GM12878 (cell line): ENCODE data around the gene SIX1. TPM values are rescaled to one million over a fixed set of nuclear protein-coding genes. Genes with fewer than 3 reads are reported as not detected.
A peak's percentile ranks its signal among the peaks of the same experiment; 100 is the strongest.

Experiments
- ATAC-seq: fragments of 200-7000 bp; cut with Tn5 transposase; 3 replicates; pipeline ENCODE4 v1.9.1; 2020; ENCODE audit warnings: mild to moderate bottlenecking, moderate library complexity
- BruUV-seq: library from RNA; stranded (reverse); fragments of 400-500 nt; replicated peaks from 2 replicates; lab custom pipeline; 2021; lab: Mats Ljungman, UMichigan
- CTCF ChIA-PET: fragments of 300-600 bp; sonication (Branson Sonifier 250); formaldehyde crosslinking; extraction: SDS; loops from one replicate; lab custom pipeline; 2021; ENCODE audit warnings: inconsistent platforms; lab: Yijun Ruan, JAX
- POLR2A ChIA-PET: fragments of 350-600 bp; formaldehyde crosslinking; extraction: SDS; loops from one replicate; lab custom pipeline; 2021; ENCODE audit warnings: inconsistent platforms; lab: Charles Lee
- RAD21 ChIA-PET: fragments of 300-600 bp; sonication (Branson Sonifier 250); formaldehyde crosslinking; loops from one replicate; lab custom pipeline; 2023; ENCODE audit warnings: antibody characterized with exemption; ENCODE audit not compliant: unreplicated experiment; lab: Charles Lee
- SMC1A ChIA-PET: fragments of 300-600 bp; sonication (Branson Sonifier 250); formaldehyde crosslinking; loops from one replicate; lab custom pipeline; 2023; ENCODE audit not compliant: unreplicated experiment, uncharacterized antibody; lab: Charles Lee
- DNase-seq: peaks from one replicate; pipeline ENCODE4 v3.0.0-alpha.2; 2011; ENCODE audit warnings: low read depth, low spot score
- FAIRE-seq: peaks from 3 replicates; lab custom pipeline; 2011; peaks lifted over from hg19 to GRCh38; lab: Jason Lieb, UNC
- H2AFZ ChIP-seq: 2 replicates; pipeline ENCODE4 v1.6.0; 2011; ENCODE audit warnings: low read depth, low read length, control low read depth; ENCODE audit not compliant: control insufficient read depth
- H3K27ac ChIP-seq: 2 replicates; pipeline ENCODE4 v1.5.1; 2011; ENCODE audit warnings: control low read depth; ENCODE audit not compliant: control insufficient read depth, insufficient read depth
- H3K27me3 ChIP-seq, 2 experiments: replicated peaks in 1 of 2; 2 replicates each; pipeline versions ENCODE4 v1.6.0 to v1.6.1; 2011; ENCODE audit warnings: low read length in 1 of 2; ENCODE audit not compliant: control insufficient read depth in 2 of 2, insufficient read depth in 2 of 2
- H3K36me3 ChIP-seq, 2 experiments: 2 replicates each; pipeline ENCODE4 v1.5.1; 2011; ENCODE audit warnings: low read length in 1 of 2; ENCODE audit not compliant: control insufficient read depth in 2 of 2, insufficient read depth in 2 of 2
- H3K4me1 ChIP-seq: 2 replicates; pipeline ENCODE4 v1.6.1; 2011; ENCODE audit warnings: mild to moderate bottlenecking, low read length, moderate library complexity, mixed read lengths; ENCODE audit not compliant: control insufficient read depth, insufficient read depth
- H3K4me2 ChIP-seq: 2 replicates; pipeline ENCODE4 v1.6.0; 2011; ENCODE audit warnings: control low read depth; ENCODE audit not compliant: control insufficient read depth, insufficient read depth
- H3K4me3 ChIP-seq: fragments of 200-600 bp; sonication (generic); 2 replicates; pipeline ENCODE4 v1.5.1; 2016
- H3K79me2 ChIP-seq: 2 replicates; pipeline ENCODE4 v1.6.0; 2011; ENCODE audit warnings: low read length; ENCODE audit not compliant: control insufficient read depth, insufficient read depth
- H3K9ac ChIP-seq: 2 replicates; pipeline ENCODE4 v1.8.0; 2011; ENCODE audit warnings: low read length, control low read depth, mixed read lengths; ENCODE audit not compliant: control insufficient read depth, insufficient read depth
- H3K9me3 ChIP-seq: replicated peaks from 3 replicates; pipeline ENCODE4 v1.5.1; 2011; ENCODE audit warnings: mild to moderate bottlenecking, low read length; ENCODE audit not compliant: control insufficient read depth, insufficient read depth
- H4K20me1 ChIP-seq: 2 replicates; pipeline ENCODE4 v1.6.0; 2011; ENCODE audit not compliant: control insufficient read depth, insufficient read depth
- BACH1 ChIP-seq: fragments of 450-650 bp; IDR thresholded peaks from 2 replicates; pipeline ENCODE4 v1.6.1; 2017; ENCODE audit warnings: mild to moderate bottlenecking, borderline replicate concordance
- BRCA1 ChIP-seq: IDR thresholded peaks from 2 replicates; pipeline ENCODE4 v1.6.1; 2011; ENCODE audit warnings: low read depth, low read length, improper control_type of control experiment
- E2F4 ChIP-seq: IDR thresholded peaks from 2 replicates; pipeline ENCODE4 v1.6.1; 2012; ENCODE audit warnings: low read depth, low read length, improper control_type of control experiment
- EGR1 ChIP-seq, 2 experiments: IDR thresholded peaks; 1 replicate in 1 of 2; 2 replicates in 1 of 2; pipeline ENCODE4 v1.6.1; 2011 to 2012; ENCODE audit warnings: low read depth in 2 of 2, low read length in 2 of 2, borderline replicate concordance in 1 of 2, mild to moderate bottlenecking in 1 of 2, moderate library complexity in 1 of 2
- IRF4 ChIP-seq: IDR thresholded peaks from 2 replicates; pipeline ENCODE4 v1.6.1; 2011; ENCODE audit warnings: low read depth, low read length
- JUNB ChIP-seq: IDR thresholded peaks from 2 replicates; pipeline ENCODE4 v1.6.1; 2016; ENCODE audit warnings: antibody characterized with exemption, mild to moderate bottlenecking
- RUNX3 ChIP-seq: IDR thresholded peaks from 2 replicates; pipeline ENCODE4 v1.6.1; 2012; ENCODE audit warnings: low read length, inconsistent platforms
- TCF12 ChIP-seq: IDR thresholded peaks from 2 replicates; pipeline ENCODE4 v1.6.1; 2011; ENCODE audit warnings: low read depth, mild to moderate bottlenecking, low read length
- WGBS: methylation state at CpG from one replicate; pipeline ENCODE4 v1.1.6; 2016; ENCODE audit warnings: low lambda C conversion rate; ENCODE audit not compliant: insufficient replicate concordance, insufficient coverage; ENCODE audit errors: missing lambda C conversion rate; 5-methylcytosine and 5-hydroxymethylcytosine counted together
- in situ Hi-C: fragments of 300-500 bp; cut with MboI; formaldehyde crosslinking; loops from 9 replicates; pipeline ENCODE4 v1.14.3; 2018; ENCODE audit warnings: mixed read lengths
- intact Hi-C: fragments of 100-400 bp; cut with micrococcal nuclease; formaldehyde crosslinking; loops from one replicate; pipeline ENCODE4 v1.14.2; 2022; ENCODE audit not compliant: unreplicated experiment
- polyA plus RNA-seq, 11 experiments: library from polyadenylated mRNA; depleted of rRNA in 4 of 11; unstranded in 6 of 11; stranded (reverse) in 5 of 11; fragments of >200 nt; fragmentation: Nextera tagmentation in 4 of 11; fragmentation: Illumina TruSeq in 1 of 11; extraction: Ambion mirVana in 4 of 11; extraction: Trizol in 1 of 11; gene quantifications; 1 replicate in 1 of 11; 2 replicates in 10 of 11; pipeline versions ENCODE4 v1.2.1 to v1.2.3, GENCODE V29; 2011 to 2016; ENCODE audit warnings: inconsistent platforms in 2 of 11, missing spikeins in 2 of 11, low read depth in 1 of 11
- total RNA-seq, 4 experiments: library from RNA; depleted of rRNA in 3 of 4; stranded (reverse); fragments of >200 nt in 3 of 4; fragmentation: Illumina TruSeq in 1 of 4; extraction: Trizol in 1 of 4; gene quantifications; 2 replicates each; pipeline versions ENCODE4 v1.2.1 to v1.2.3, GENCODE V29; 2013 to 2021
- TF ChIP-seq, protein P1 (sequence below): fragments of 450-650 bp; IDR thresholded peaks from 2 replicates; pipeline ENCODE4 v1.6.1; 2017; ENCODE audit warnings: mild to moderate bottlenecking, moderate library complexity
- TF ChIP-seq, protein P2 (sequence below): fragments of 450-650 bp; IDR thresholded peaks from 2 replicates; pipeline ENCODE4 v1.6.1; 2016; ENCODE audit warnings: mild to moderate bottlenecking

The SIX1 gene
- total and polyA plus RNA-seq, 10 of the 15 experiments (the other 5 are each of a cell fraction or from before 2014, with no cell fraction given) = 0.03 to 0.06 (median 0.05) TPM; not detected in 5

DNA sequence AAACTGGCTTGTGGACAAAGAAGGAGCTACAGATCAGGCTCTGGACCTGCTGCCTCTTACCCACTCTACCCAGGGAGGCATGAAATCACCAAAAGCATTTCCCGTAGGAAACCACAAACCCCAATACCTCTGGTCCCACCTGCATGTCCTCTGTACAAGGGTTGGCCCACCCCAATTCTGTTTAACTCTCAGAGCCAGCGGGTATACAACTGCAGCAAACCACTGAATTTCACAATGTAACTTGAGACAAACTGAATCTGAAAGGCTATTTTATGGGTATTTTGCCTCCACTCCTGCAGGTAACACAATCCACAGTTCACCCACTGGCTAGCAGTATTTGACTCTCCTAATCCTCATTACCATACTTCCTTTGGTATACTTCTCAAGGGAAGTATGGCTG lies 16.5 kb downstream of the SIX1 start (continued):
- no peak for TF ChIP-seq TCF12
- no peak for TF ChIP-seq EGR1 (IDR thresholded peaks at IDR 0.05; ENCODE audit: borderline replicate concordance in 1 of 2, low read depth in 2 of 2, low read length in 2 of 2)
- TF ChIP-seq BACH1 = no peak

GRCh38 chr14:60632257-60632656 lies 17.0 kb downstream of the SIX1 start:
- H4K20me1 ChIP-seq = no peaks in the 10 kb centered on the region
- peak overlapping the region; percentile 15 for H3K4me2 ChIP-seq
- ChIA-PET RAD21 (interaction anchor here (1.4 to 2.6 kb wide), 2 partner anchors 394 to 620 kb away, joined by 4 to 11 read pairs; no protein-coding TSS in a partner anchor), POLR2A (no interaction called here), CTCF (interaction anchor here (0.9 to 2.1 kb wide), 8 partner anchors 8 to 637 kb away, joined by 3 to 5 read pairs (median 4); no protein-coding TSS in a partner anchor), SMC1A (interaction anchor here (0.7 to 2.3 kb wide), 6 partner anchors 12 to 623 kb away, joined by 3 to 14 read pairs (median 3); no protein-coding TSS in a partner anchor)
- TF ChIP-seq JUNB = peak; percentile 62; the same call in 1 of the 2 replicates
- TF ChIP-seq BRCA1 = no peak
- TF ChIP-seq RUNX3 = peak; percentile 13; the same call in 1 of the 2 replicates
- no peak for TF ChIP-seq E2F4
- TF ChIP-seq, protein P1, sequence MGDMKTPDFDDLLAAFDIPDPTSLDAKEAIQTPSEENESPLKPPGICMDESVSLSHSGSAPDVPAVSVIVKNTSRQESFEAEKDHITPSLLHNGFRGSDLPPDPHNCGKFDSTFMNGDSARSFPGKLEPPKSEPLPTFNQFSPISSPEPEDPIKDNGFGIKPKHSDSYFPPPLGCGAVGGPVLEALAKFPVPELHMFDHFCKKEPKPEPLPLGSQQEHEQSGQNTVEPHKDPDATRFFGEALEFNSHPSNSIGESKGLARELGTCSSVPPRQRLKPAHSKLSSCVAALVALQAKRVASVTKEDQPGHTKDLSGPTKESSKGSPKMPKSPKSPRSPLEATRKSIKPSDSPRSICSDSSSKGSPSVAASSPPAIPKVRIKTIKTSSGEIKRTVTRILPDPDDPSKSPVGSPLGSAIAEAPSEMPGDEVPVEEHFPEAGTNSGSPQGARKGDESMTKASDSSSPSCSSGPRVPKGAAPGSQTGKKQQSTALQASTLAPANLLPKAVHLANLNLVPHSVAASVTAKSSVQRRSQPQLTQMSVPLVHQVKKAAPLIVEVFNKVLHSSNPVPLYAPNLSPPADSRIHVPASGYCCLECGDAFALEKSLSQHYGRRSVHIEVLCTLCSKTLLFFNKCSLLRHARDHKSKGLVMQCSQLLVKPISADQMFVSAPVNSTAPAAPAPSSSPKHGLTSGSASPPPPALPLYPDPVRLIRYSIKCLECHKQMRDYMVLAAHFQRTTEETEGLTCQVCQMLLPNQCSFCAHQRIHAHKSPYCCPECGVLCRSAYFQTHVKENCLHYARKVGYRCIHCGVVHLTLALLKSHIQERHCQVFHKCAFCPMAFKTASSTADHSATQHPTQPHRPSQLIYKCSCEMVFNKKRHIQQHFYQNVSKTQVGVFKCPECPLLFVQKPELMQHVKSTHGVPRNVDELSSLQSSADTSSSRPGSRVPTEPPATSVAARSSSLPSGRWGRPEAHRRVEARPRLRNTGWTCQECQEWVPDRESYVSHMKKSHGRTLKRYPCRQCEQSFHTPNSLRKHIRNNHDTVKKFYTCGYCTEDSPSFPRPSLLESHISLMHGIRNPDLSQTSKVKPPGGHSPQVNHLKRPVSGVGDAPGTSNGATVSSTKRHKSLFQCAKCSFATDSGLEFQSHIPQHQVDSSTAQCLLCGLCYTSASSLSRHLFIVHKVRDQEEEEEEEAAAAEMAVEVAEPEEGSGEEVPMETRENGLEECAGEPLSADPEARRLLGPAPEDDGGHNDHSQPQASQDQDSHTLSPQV = no peak
- 0 out of 2 replicates have a peak, but pooled peaks have one; percentile 35 for TF ChIP-seq IRF4
- TF ChIP-seq, protein P2, sequence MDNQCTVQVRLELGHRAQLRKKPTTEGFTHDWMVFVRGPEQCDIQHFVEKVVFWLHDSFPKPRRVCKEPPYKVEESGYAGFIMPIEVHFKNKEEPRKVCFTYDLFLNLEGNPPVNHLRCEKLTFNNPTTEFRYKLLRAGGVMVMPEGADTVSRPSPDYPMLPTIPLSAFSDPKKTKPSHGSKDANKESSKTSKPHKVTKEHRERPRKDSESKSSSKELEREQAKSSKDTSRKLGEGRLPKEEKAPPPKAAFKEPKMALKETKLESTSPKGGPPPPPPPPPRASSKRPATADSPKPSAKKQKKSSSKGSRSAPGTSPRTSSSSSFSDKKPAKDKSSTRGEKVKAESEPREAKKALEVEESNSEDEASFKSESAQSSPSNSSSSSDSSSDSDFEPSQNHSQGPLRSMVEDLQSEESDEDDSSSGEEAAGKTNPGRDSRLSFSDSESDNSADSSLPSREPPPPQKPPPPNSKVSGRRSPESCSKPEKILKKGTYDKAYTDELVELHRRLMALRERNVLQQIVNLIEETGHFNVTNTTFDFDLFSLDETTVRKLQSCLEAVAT = no peak
- H3K9ac ChIP-seq = no peak overlapping the region
- FAIRE-seq (no peak), ATAC-seq (peak; percentile 90), DNase-seq (no peak)
- no peak overlapping the region for H3K27ac ChIP-seq
- no peaks in the 10 kb centered on the region; the same call in 2 of the 3 replicates for H3K9me3 ChIP-seq
- peaks cover 8% of the 10 kb centered on the region; the same call in 1 of the 2 replicates for H3K4me1 ChIP-seq
- WGBS = 0% methylated on average over 3 of the region's 3 CpGs
- H3K27me3 ChIP-seq = peaks cover 1 to 17% of the 10 kb centered on the region in 2 experiments
- no peaks in the 10 kb centered on the region for H3K36me3 ChIP-seq
- no peak overlapping the region for H3K4me3 ChIP-seq
- in situ Hi-C loops = loop anchor here (25.0 kb wide), 1 partner anchor 1180 kb away; the partner anchor contains the start of gene SYT16
- no peak overlapping the region for H2AFZ ChIP-seq
- intact Hi-C loops = no loop called here
- H3K79me2 ChIP-seq = no peaks in the 10 kb centered on the region
- no TSS peak for BruUV-seq
